Activated naive CD8-positive, alpha-beta T cell treated with anti-CD3 and anti-CD28 coated beads, Interleukin-2, amount 50 U/mL, for 24 hours (primary cell): ENCODE data around the gene RELN.
"Not testable (repeated sequence)": the region's sequence is repeated elsewhere in the genome, so short reads cannot be mapped to it uniquely, and the experiment has no call there.

Experiments used
- ATAC-seq: fragments of 150-1000 bp; cut with Tn5 transposase; one replicate; pipeline ENCODE4 v1.10.0; 2021
- DNase-seq: peaks from one replicate; pipeline ENCODE4 v3.0.0; 2021
- H3K27ac Mint-ChIP-seq: one replicate; pipeline ENCODE4 v1.8.0; 2021; ENCODE audit warnings: mild to moderate bottlenecking, mixed read lengths
- H3K27me3 Mint-ChIP-seq: one replicate; pipeline ENCODE4 v1.8.0; 2021; ENCODE audit warnings: mixed read lengths
- H3K36me3 Mint-ChIP-seq: one replicate; pipeline ENCODE4 v1.8.0; 2021; ENCODE audit warnings: low read depth, mixed read lengths
- H3K4me1 Mint-ChIP-seq: one replicate; pipeline ENCODE4 v1.8.0; 2021; ENCODE audit warnings: mixed read lengths
- H3K4me3 Mint-ChIP-seq: one replicate; pipeline ENCODE4 v1.8.0; 2021; ENCODE audit warnings: mild to moderate bottlenecking, moderate library complexity, mixed read lengths
- H3K9me3 Mint-ChIP-seq: one replicate; pipeline ENCODE4 v1.8.0; 2021; ENCODE audit warnings: mixed read lengths

RELN gene

GRCh38 chr7:103539875-103540274 lies 449.6 kb downstream of the RELN start:
- Mint-ChIP-seq H3K27me3 (peaks cover 3% of the 10 kb centered on the region), H3K36me3 (no peaks in the 10 kb centered on the region), H3K4me1 (no peaks in the 10 kb centered on the region), H3K27ac (no peak overlapping the region), H3K4me3 (no peak overlapping the region), H3K9me3 (no peaks in the 10 kb centered on the region)
- ATAC-seq (no peak), DNase-seq (no peak)

DNA sequence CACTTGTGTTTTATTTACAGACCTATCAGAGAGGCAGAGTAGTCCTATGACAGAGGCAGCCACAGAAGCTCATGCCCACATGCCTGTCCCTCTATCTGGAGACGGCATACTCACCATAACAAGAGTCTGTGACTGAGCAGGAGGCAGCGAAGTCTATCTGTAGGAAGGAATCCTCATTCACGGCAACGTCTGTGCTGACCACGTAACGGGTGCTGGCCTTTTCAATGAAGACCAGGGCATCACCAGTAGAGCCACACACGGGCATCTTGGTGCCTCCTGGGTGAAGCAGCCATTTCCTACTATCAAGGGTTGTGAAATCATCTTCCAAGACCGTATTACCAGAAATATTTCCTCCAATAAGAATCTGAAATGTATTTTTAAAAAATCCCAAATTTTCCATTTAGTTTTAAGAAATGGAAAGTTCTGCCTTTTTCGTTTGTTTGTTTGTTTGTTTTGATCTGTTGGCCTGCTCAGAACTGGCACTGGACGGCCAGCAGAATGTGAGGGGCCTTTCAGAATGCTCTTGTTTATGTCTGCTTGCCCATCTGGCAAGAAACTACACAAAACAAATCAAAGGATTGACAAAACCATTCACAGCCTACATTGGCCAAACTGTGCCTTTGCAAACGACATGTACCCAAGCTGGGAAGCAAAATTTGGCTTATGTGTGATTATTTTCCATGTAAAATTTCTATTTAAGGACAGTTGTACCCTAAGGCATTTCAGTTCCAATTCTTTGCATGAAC lies 450.3 kb downstream of the RELN start:
- no peak for ATAC-seq
- Mint-ChIP-seq H3K4me3 (no peak overlapping the region), H3K27me3 (peaks cover 3% of the 10 kb centered on the region), H3K27ac (no peak overlapping the region), H3K4me1 (no peaks in the 10 kb centered on the region), H3K36me3 (no peaks in the 10 kb centered on the region), H3K9me3 (no peaks in the 10 kb centered on the region)
- no peak for DNase-seq

DNA sequence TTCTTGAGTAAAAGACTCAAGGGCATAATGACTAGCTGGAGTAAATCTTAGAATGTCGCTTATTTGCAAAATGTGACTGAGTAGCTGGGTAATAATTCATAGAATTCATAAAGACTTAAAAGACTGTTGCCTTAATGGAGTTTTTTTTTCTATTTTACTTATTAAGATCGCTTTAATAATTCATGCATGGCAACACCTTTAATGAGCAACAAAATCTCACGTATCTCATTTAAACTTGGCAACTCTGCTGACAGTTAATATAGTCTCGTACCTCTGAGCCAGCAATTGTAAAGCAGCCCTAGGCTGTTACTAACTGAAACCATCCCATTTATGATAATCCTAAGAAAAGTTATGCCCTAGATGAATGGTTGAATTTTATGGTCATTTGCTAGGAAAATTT lies 455.7 kb downstream of the RELN start:
- Mint-ChIP-seq H3K27ac (no peak overlapping the region), H3K36me3 (no peaks in the 10 kb centered on the region), H3K27me3 (peaks cover 3% of the 10 kb centered on the region), H3K4me1 (no peaks in the 10 kb centered on the region), H3K9me3 (no peaks in the 10 kb centered on the region), H3K4me3 (no peak overlapping the region)
- DNase-seq, result no peak
- no peak for ATAC-seq

DNA sequence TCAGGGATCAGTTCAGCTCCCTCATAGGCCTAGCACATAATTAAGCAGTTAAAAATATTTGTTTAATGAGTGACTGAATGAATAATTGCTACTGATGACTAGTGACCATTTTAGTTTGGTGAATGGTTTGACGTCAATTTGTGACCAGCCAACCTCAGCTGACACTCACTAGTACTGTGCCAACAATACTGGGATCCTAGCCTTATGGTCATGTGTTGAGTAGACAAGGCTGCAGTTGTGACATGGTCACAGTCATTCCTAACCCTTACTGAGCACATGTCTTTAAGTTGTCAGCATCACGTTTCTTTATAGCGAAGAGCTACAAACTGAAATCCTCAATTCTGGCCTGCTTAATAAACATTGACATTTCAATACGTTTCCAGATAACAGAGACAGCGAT lies 456.5 kb downstream of the RELN start:
- peaks cover 3% of the 10 kb centered on the region for H3K27me3 Mint-ChIP-seq
- no peak overlapping the region for H3K4me3 Mint-ChIP-seq
- no peaks in the 10 kb centered on the region for H3K9me3 Mint-ChIP-seq
- DNase-seq (no peak), ATAC-seq (no peak)
- no peaks in the 10 kb centered on the region for H3K4me1 Mint-ChIP-seq
- no peaks in the 10 kb centered on the region for H3K36me3 Mint-ChIP-seq
- H3K27ac Mint-ChIP-seq, result no peak overlapping the region

DNA sequence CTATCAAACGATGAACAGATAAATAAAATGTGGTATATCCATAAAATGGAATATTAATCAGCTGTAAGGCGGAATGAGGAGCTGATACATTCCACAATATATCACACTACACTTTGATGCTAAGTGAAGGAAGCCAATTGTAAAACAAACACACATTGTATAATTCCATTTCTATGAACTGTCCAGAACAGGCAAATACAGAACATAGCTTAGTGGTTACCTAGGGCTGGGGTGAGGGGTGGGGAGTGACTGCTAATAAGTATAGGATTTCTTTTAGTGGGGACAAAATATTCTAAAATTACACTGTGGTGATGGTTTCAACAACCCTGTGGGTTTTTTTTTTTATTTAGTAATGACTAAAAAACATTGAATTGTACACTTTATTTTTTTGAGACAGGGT lies 461.3 kb downstream of the RELN start:
- Mint-ChIP-seq H3K4me1 (no peaks in the 10 kb centered on the region), H3K27ac (no peak overlapping the region), H3K4me3 (no peak overlapping the region), H3K27me3 (no peaks in the 10 kb centered on the region), H3K36me3 (no peaks in the 10 kb centered on the region), H3K9me3 (no peaks in the 10 kb centered on the region)
- ATAC-seq, result no peak
- no peak for DNase-seq

DNA sequence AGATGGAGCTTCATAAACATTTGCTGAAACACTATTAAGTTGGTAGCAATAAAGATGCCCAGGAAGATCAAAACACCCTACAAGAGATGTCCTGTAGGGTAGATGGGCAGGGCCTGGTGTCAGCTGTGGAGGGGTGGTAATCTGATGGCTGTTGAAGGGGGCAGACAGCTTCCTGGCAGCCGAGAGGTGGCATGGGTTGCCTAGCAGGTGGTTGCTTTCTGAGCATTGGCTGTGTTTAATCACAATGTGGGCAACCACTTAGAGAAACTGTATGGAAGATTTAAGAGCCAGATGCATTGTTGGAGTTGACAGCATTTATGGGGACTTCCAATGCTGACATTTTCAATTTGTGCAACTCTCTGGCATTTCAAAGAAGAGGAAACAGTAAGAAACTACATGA lies 463.5 kb downstream of the RELN start:
- Mint-ChIP-seq H3K4me3 (no peak overlapping the region), H3K27me3 (peaks cover 4% of the 10 kb centered on the region), H3K36me3 (no peaks in the 10 kb centered on the region), H3K9me3 (no peaks in the 10 kb centered on the region), H3K4me1 (no peaks in the 10 kb centered on the region), H3K27ac (no peak overlapping the region)
- ATAC-seq (no peak), DNase-seq (no peak)

DNA sequence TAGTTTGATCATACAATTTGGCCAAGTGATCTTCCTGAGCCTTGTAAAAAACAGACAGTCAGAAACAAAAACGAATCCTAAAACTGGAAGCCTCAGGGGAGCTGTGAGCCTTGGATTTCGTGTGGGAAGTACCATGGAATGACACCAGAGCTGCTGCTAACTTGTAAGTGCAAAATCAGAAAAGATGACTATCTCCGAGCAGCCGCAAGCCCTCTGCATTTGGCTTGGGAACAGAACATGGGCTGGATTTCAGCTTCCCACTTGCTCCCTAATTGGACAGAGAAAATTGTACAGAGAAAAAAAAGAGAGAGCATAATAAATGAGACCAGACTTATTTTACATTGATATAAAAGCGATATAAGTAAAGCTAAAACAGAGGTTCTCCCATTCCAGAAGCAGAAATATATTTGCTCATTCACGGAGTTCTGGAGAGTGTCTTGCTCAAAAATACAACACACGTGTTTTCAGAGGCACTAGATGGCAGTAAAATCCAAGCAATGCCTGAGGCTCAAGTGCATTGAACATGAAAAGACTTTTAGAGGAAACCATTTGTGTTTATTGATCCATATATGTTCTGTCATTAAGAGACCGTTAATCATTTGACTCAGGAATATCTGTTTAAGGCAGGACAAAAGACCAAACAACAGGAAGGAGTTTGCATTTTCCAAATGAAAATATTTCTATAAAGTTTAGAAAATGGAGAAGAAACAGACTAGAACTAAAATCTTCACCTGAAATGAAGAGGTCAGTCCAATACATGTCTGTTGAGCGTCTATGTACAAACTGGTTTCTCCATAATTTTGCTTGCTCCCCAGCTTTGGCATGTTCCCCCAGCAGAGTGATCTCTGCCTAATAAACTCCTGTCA lies 465.2 kb downstream of the RELN start:
- peaks cover 6% of the 10 kb centered on the region for H3K27me3 Mint-ChIP-seq
- H3K27ac Mint-ChIP-seq, result no peak overlapping the region
- H3K9me3 Mint-ChIP-seq, result no peaks in the 10 kb centered on the region
- H3K4me3 Mint-ChIP-seq, result no peak overlapping the region
- DNase-seq (no peak), ATAC-seq (no peak)
- no peaks in the 10 kb centered on the region for H3K36me3 Mint-ChIP-seq
- H3K4me1 Mint-ChIP-seq, result no peaks in the 10 kb centered on the region

GRCh38 chr7:103521937-103522336 lies 467.5 kb downstream of the RELN start:
- Mint-ChIP-seq H3K9me3 (no peaks in the 10 kb centered on the region), H3K4me1 (no peaks in the 10 kb centered on the region), H3K27ac (no peak overlapping the region), H3K36me3 (no peaks in the 10 kb centered on the region), H3K4me3 (no peak overlapping the region), H3K27me3 (peaks cover 8% of the 10 kb centered on the region)
- DNase-seq, result no peak
- ATAC-seq, result no peak

DNA sequence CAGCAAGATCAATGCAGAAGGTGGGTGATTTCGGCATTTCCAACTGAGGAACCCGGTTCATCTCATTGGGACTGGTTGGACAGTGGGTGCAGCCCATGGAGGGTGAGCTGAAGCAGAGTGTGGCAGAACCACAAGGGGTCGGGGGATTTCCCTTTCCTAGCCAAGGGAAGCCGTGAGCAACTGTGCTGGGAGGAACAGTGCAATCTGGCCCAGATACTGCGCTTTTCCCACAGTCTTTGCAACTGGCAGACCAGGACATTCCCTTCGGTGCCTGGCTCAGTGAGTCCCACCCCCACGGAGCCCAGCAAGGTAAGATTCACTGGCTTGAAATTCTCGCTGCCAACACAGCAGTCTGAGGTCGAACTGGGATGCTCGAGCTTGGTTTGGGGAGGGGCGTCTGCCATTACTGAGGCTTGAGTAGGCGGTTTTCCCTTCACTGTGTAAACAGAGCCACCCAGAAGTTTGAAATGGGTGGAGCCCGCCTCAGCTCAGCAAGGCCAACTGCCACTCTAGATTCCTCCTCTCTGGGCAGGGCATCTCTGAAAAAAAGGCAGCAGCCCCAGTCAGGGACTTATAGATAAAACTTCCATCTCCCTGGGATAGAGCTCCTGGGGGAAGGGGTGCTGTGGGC lies 484.8 kb downstream of the RELN start:
- H3K4me3 Mint-ChIP-seq, result no peak overlapping the region
- ATAC-seq (no peak), DNase-seq (no peak)
- H3K4me1 Mint-ChIP-seq, result no peaks in the 10 kb centered on the region
- peaks cover 14% of the 10 kb centered on the region for H3K27me3 Mint-ChIP-seq
- no peaks in the 10 kb centered on the region for H3K36me3 Mint-ChIP-seq
- H3K9me3 Mint-ChIP-seq, result peaks cover 5% of the 10 kb centered on the region
- no peak overlapping the region for H3K27ac Mint-ChIP-seq

GRCh38 chr7:103501206-103501605 lies 488.3 kb downstream of the RELN start:
- H3K9me3 Mint-ChIP-seq, result peaks cover 5% of the 10 kb centered on the region
- H3K36me3 Mint-ChIP-seq, result no peaks in the 10 kb centered on the region
- ATAC-seq (no peak), DNase-seq (no peak)
- no peak overlapping the region for H3K4me3 Mint-ChIP-seq
- H3K4me1 Mint-ChIP-seq, result no peaks in the 10 kb centered on the region
- H3K27ac Mint-ChIP-seq, result no peak overlapping the region
- peaks cover 11% of the 10 kb centered on the region for H3K27me3 Mint-ChIP-seq

DNA sequence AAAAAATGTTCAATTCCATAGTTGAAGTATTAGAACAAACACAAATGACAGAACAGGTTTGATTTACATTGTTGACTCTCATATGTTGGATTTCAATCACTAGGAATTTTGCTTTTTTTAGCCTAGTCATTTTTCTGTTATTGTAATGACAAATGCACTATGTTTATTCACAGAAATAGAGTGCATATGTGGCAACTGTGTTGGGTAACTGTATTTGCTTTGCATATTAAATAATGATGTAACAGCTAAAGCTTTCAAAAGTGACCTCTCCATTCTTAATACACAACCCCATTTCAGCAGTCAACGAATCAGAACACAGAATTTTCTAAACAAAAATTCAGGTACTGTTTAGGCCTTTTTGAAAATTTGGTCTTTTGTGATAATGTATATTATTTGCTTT lies 489.5 kb downstream of the RELN start:
- no peak overlapping the region for H3K4me3 Mint-ChIP-seq
- H3K4me1 Mint-ChIP-seq, result no peaks in the 10 kb centered on the region
- H3K27me3 Mint-ChIP-seq, result peaks cover 14% of the 10 kb centered on the region
- ATAC-seq (no peak), DNase-seq (no peak)
- no peak overlapping the region for H3K27ac Mint-ChIP-seq
- no peaks in the 10 kb centered on the region for H3K9me3 Mint-ChIP-seq
- no peaks in the 10 kb centered on the region for H3K36me3 Mint-ChIP-seq

DNA sequence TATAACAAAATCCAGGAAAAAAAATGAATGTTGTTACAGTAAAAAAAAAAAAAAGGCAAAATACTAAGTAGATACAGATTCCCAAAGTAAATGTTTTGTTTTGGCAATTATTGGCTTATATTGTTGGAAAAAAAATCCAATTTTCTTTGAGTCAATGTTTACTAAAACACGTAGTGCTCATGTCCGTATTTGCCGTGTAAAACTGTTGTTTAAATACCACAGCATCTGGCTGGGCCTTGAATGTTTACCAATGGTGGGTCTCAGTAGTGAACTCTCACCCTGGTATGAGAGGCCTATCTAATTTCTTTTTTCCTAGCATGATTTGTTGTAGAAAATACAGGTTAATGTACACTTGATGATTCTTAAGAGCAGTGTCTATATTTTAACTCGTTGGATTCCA lies 502.0 kb downstream of the RELN start:
- Mint-ChIP-seq H3K27me3 (peaks cover 6% of the 10 kb centered on the region), H3K4me1 (no peaks in the 10 kb centered on the region), H3K27ac (no peak overlapping the region), H3K36me3 (no peaks in the 10 kb centered on the region), H3K9me3 (no peaks in the 10 kb centered on the region), H3K4me3 (no peak overlapping the region)
- DNase-seq, result no peak
- ATAC-seq, result no peak

DNA sequence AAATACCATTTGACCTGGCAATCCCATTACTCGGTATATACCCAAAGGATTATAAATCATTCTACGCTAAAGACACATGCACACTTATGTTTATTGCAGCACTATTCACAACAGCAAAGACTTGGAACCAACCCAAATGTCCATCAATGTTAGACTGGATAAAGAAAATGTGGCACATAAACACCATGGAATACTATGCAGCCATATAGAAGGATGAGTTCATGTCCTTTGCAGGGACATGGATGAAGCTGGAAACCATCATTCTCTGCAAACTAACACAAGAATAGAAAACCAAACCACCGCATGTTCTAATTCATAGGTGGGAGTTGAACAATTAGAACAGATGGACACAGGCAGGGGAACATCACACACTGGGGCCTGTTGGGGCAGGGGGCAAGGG lies 502.6 kb downstream of the RELN start:
- H3K4me1 Mint-ChIP-seq, H3K36me3 Mint-ChIP-seq, ATAC-seq, H3K27me3 Mint-ChIP-seq, H3K9me3 Mint-ChIP-seq, H3K4me3 Mint-ChIP-seq, H3K27ac Mint-ChIP-seq, DNase-seq: not testable (repeated sequence)

- Mint-ChIP-seq H3K4me3 (no peak overlapping the region), H3K9me3 (no peaks in the 10 kb centered on the region), H3K27me3 (peaks cover 10% of the 10 kb centered on the region), H3K36me3 (no peaks in the 10 kb centered on the region), H3K4me1 (no peaks in the 10 kb centered on the region), H3K27ac (no peak overlapping the region)
- ATAC-seq (no peak), DNase-seq (no peak)
Observed at GRCh38 chr7:103480771-103481170, 508.7 kb downstream of the RELN start.

GRCh38 chr7:103474956-103475355 lies 514.5 kb downstream of the RELN start:
- Mint-ChIP-seq H3K27me3 (peaks cover 25% of the 10 kb centered on the region), H3K4me3 (no peak overlapping the region), H3K4me1 (no peaks in the 10 kb centered on the region), H3K36me3 (no peaks in the 10 kb centered on the region), H3K27ac (no peak overlapping the region), H3K9me3 (no peaks in the 10 kb centered on the region)
- ATAC-seq (no peak), DNase-seq (no peak)
